Stromal cell of bone marrow (primary cell): ENCODE measurements around the gene CBARP.

Experiments used
- DNase-seq: peaks from one replicate; pipeline ENCODE4 v3.0.0-alpha.2; 2012; ENCODE audit warnings: low read depth

CBARP gene, protein sequence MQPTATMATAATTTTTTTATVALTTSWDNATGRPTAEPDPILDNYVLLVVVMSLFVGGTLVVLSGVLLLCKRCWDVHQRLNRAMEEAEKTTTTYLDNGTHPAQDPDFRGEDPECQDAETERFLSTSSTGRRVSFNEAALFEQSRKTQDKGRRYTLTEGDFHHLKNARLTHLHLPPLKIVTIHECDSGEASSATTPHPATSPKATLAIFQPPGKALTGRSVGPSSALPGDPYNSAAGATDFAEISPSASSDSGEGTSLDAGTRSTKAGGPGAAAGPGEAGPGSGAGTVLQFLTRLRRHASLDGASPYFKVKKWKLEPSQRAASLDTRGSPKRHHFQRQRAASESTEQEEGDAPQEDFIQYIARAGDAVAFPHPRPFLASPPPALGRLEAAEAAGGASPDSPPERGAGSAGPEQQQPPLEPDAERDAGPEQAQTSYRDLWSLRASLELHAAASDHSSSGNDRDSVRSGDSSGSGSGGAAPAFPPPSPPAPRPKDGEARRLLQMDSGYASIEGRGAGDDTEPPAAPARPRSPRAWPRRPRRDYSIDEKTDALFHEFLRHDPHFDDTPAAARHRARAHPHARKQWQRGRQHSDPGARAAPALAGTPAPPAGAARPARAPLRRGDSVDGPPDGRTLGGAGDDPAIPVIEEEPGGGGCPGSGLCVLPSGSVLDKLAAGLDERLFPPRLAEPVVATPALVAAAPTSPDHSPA

GRCh38 chr19:1237754-1238368 lies at the start of gene CBARP:
TSS of gene CBARP (minus strand) at chr19:1238005. CDS start at chr19:1236100, 1,905 bp downstream.
- no peak for DNase-seq

GRCh38 chr19:1286487-1287353 lies 48.9 kb upstream of the CBARP start:
- no peak for DNase-seq

DNA sequence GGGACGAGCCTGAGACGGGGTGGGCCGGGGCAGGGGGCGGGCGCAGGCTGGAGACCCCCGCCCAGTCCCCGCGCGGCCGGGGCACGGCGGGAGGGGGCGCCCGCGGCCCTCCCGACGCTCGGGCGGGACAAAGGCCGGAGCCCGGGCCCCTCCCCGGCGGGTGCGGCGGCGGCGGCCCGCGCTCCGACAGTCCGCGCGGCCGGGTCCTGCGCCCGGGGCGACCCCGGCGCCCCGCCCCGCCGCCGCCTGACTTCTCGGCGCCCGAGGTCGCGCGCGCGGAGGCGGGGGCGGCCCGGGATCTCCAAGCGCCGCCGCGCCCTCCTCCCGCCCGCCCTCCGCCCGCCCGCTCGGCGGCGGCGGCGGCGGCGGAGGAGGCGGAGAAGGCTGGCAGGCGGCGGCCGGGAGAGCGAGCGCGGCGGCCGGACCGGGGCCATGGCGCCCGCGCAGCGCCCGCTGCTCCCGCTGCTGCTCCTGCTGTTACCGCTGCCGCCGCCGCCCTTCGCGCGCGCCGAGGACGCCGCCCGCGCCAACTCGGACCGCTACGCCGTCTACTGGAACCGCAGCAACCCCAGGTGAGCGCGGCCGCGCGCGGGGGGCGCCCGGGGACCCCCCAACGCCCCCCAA lies 48.0 kb upstream of the CBARP start, which contains the start of gene EFNA2:
Gene EFNA2, plus strand, starts transcription at position 137 of the 624 bp plus-strand sequence. Its CDS starts 296 bp downstream, at position 433.
- DNase-seq: no peak

DNA sequence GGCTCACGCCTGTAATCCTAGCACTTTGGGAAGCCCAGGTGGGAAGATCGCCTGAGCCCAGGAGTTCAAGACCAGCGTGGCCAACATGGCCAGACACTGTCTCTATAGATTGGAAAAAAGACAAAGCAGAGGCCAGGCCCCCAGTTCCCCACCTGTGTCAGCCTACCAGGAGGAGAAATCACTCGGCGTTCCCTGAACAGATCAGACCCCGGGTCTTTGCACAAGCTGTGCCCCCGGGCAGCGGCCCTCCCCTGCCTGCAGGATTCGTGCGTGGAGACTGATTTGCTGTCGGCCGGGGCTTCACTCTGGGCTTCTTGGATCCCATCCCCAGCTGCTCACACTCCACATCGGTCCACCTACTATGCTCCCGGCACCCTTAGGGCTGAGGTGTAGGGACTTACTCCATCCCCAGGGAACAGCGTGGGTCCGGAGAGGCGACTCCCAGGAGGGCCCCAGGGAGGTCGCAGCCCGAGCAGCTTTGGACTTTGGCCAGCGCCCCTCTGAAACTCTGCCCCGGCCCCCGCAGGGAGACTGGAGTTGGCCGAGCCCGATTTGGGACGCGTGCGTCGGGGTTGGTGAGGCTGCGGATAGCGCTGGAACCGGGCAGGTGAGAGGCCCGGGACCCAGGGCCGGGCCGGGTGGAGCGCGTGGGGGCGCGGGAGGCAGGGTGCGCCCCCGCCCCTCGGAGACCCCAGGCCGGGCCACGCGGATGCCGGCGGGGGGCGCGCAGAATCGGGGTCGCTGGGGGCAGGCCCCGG lies 47.4 kb upstream of the CBARP start:
- no peak for DNase-seq

- no peak for DNase-seq
Observed at GRCh38 chr19:1284293-1284978, 46.6 kb upstream of the CBARP start.

DNA sequence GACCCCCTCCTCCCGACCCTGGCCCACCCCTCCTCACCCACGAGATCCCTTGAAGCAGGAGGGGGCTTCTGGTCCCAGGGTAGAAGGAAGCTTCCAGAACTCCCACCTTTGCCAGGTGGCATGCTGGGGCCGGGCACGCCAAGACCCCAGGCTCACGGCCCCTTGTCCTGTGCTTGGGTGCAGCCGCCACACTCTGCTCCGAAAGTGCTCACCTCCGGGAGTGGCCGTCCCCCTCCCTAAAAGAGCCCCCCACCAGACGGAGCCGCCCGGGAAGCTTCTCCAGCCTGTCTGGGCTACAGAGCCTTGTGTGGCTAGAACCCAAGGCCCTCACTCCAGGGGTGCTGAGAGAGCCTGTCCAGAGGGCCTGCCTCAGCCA lies 46.1 kb upstream of the CBARP start:
- no peak for DNase-seq

GRCh38 chr19:1283207-1283916 lies 45.6 kb upstream of the CBARP start:
- no peak for DNase-seq

DNA sequence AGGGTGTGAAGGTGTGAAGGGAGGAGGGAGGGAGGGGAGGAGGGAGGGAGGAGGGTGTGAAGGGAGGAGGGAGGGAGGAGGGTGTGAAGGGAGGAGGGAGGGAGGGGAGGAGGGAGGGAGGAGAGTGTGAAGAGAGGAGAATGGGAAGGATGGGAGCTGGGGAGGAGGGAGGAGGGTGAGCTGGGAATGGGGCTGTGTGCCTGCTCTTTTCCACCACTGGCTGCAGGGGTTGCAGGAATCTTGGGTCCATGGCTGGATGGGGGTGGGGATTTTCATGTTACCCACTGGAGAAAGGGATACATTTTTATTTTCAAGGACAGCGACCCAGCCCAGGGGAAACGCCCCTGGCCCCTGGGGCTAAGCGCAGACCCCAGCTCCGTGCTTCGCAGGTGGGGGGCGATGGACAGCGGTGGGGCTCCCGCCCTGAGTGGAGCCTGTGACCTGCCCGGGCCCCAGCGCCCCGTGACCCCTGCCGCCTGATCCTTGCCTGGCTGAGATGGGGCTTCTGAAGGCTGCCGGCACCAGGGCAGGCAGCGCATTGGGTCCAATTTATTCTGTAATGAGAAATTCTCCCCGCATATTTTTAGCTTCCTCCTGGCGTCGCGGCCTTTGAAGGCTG lies 44.9 kb upstream of the CBARP start:
- DNase-seq: no peak

DNA sequence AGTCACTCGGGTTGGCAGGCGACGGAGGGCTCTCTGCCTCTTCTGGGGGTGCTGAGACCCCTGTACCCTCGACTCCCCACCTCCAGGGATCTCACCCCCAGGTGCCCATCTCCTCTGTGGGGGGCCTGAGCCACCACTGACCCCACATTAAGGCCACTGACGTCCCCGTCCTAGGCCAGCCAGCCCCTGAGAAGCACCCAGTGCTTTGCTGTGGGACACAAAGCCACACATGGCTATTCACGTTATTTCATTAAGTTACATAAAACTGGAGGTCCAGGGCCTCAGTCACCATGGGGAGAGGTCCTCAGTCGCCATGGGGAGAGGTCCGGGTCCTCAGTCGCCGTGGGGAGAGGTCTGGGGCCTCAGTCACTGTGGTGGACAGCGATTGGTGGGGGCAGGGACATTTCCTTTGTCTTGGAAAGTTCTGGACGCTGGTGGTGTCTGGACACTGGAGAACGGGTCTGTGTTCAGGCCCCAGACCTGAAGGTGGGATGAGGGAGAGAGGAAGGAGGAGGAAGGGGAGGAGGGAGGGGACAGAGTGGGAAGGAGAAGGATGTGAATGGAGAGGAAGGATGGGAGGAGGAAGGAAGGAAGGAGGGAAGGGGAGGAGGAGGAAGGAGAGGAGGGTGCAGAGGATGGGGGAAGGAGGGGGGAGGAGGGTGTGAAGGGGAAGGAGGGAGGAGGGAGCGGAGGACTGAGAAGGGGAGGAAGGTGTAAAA lies 43.9 kb upstream of the CBARP start:
- DNase-seq: no peak

- no peak for DNase-seq
Observed at GRCh38 chr19:1280636-1281568, 43.1 kb upstream of the CBARP start.

DNA sequence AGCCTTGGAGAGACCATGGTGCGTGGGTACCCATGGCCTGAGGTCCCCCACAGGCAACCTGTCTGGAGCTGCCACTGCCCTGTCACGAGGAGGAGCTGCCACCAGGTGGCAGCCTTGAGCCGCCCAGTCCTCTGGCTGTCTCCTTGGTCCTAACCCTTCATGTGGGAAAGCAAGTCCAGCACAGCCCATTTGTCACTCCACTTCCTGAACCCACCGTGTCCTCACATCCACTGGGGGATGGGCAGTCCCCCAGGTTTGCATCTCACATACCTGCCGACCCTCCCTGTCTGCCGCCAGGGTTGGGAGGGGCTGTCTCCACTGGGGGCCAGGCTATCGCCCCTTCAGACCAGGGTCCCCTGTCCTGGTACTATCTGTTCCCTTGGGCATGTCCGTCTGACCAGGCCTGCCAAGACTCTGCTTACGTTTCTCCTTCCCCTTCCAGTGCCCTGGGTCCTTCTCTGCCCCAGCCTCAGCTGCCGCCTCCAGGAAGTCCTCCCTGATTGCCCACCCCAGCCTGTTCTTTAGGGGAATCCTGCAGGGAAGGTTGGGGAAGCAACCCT lies 42.1 kb upstream of the CBARP start:
- peak; percentile 54 for DNase-seq

GRCh38 chr19:1278713-1279660 lies 41.2 kb upstream of the CBARP start:
- DNase-seq: no peak

DNA sequence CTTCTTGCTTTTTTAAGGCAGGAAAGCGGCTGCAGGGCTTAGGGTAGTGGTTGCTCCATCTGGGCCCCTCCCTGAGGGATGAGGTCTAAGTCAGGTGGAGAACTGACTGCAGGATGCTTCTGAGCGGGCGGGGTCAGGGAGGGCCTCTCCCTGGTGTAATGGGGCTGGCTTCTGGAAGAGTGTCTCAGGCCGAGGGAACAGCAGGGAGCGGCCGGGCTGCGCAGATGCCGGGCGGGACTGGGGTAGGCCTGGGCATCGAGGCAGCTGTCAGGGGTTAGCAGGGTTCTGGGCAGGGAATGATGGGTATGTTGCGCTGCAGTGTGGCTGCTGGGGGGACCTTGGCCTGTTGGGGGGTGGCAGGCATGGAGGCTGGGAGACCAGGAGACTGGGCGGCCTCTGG lies 40.3 kb upstream of the CBARP start:
- no peak for DNase-seq

GRCh38 chr19:1277061-1277460 lies 39.3 kb upstream of the CBARP start:
- DNase-seq: no peak

DNA sequence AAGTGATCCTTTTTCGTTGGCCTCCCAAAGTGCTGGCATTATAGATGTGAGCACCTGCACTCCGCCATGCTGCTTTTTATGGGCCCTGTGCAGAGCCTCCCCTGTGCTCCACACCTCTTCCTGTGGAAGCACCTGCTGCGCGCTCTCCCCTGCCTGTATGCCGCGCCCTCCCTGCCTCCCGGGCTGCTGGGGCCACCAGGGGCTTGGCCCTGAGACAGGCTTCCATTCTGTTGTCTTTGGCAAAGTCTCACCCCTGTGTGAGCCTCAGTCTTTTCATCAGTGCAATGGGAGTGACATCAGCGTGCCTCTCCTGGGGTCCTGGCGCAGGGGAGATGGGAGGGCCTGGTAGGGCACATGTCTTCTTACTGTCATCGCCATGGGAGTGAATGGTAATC lies 38.8 kb upstream of the CBARP start:
- DNase-seq: no peak
